HG03342 (cell line): ENCODE data around the gene MOV10L1.

ENCODE experiments used
- ATAC-seq: cut with Tn5 transposase; IDR thresholded peaks from one replicate; pipeline ENCODE4 v1.9.1; 2021; ENCODE audit warnings: mild to moderate bottlenecking, moderate library complexity; ENCODE audit not compliant: unreplicated experiment

The MOV10L1 gene

GRCh38 chr22:50101870-50102565, 12.2 kb downstream of the MOV10L1 start:
- no peak for ATAC-seq

- no peak for ATAC-seq
Measured at GRCh38 chr22:50102946-50103345, 13.1 kb downstream of the MOV10L1 start.

GRCh38 chr22:50104141-50104544, 14.3 kb downstream of the MOV10L1 start:
- ATAC-seq = no peak

- no peak for ATAC-seq
Measured at GRCh38 chr22:50105208-50106100, 15.6 kb downstream of the MOV10L1 start.

- no peak for ATAC-seq
Measured at GRCh38 chr22:50107529-50107928, 17.7 kb downstream of the MOV10L1 start.

GRCh38 chr22:50111056-50111455, 21.2 kb downstream of the MOV10L1 start:
- no peak for ATAC-seq

DNA sequence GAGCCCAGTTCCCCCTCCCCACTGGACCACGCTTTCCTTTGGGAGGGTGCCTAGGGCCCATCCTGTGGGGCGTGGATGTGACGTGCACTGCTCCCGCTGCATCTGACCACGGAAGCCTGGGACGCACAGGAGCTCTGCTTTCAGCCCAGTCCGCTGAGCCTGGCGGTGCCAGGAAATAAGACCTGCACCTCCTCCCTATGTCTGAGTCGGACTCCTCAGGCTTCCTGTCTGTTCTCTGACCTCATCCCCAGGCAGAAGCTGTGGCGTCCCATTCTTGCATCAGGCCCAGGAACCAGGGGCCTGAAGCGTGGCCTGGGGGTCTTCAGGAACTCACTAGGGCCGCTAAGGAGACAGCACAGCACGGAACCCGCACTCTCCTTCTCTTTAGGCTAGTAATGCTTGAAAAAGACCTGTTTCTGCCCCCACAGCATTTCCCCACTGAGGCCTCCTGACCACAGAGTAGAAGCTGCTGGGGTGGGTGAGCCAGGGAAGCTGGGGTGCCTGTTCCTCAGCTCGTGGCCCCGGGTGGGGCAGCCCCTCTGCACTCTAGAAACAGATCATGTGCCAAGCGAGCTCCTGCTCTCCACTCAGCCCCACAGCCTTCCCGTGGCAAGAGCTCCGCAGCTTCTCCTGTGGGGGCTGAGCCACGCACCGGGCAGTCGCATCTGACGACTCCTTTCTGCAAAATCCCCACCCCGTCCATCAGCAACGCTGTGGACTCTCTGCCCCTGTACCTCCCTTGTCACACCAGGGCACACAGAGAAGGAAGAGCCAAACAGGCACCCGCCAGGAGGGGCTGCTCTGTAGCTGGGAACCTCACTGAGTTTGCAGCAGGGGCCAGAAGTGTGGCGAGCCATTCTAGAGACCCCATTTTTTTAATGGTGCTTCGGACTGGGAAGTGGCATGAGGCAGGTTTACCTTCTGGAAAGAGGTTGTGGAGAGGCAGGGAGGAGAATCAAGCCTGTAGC, 22.6 kb downstream of the MOV10L1 start:
- ATAC-seq = no peak

- no peak for ATAC-seq
Measured at GRCh38 chr22:50114221-50115021, 24.6 kb downstream of the MOV10L1 start.

GRCh38 chr22:50115693-50116092, 25.9 kb downstream of the MOV10L1 start:
- ATAC-seq = no peak

DNA sequence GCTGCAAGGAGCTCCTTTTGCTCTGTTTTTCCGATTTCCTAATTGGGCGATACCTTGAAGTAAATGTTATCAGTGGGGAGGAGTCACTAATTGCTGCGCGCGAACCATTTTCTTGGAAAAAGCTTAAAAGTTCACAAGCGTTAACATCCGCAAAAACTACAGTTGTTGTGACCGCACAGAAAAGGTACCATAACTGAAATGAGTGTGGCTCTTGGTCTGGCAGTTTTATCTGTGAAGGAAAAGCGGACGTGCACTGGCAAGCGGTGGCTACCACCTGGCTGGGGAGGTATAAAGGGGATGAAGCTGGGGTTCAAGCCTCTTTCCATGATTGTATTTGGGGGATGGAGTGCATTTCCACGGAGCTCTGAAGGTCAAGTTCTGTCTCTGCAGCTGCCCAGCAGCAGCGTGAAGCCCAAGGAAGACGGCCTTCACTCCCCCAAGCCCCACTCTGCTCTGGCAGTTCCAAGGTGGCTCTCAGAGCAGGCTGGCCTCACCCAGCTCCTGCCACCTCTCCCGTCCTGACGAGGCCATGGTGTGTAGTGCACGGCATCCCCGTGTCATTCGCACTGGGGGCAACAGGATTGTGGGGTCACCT, 27.5 kb downstream of the MOV10L1 start:
- no peak for ATAC-seq

DNA sequence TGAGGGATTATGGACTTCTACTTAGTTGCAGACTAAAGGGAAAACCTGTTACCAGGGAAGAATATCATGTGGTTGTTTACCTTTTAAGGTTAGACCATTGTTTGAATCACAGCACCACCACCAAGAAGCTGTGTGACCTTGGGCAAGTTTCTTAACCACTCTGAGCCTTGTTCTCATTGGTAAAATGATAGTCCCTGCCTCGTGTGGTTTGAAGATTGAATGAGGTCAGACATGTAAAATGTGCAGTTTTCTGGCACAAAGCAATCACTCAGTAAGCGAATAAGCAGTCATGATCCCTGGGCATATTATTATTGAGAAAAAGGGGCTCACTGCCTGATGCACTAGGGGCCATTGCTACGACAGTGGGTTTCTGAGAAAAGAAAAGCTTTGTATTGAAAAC, 28.3 kb downstream of the MOV10L1 start:
- no peak for ATAC-seq

- ATAC-seq = no peak
Measured at GRCh38 chr22:50118557-50119168, 28.9 kb downstream of the MOV10L1 start.

DNA sequence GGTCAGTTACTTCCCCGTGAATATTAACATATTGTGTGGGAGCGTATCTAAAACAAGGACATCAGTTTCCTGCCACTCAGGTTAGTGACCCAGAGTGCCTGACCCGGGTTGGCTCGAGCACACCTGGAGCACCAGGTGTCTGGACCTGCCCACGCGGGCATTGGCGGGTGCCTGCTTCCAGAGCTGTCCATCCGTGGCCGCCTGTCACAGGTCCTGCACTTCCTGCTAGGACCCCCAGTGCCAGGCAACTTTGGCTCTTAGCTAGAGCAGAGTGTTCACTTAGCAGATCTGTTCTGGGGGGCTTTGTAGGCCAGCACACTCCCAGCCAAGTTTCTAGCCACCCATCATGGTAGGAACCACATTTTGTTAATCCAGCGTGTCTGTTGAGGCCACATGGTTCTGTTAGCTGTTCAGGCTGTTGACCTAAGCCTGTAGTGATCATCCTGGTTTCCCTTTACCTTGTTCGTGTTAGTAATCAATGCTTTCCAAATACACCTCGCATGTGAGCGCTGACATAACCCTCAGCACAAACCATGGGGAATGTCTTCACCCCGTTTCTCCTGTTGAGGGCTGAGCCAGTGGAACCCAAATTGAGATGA, 29.5 kb downstream of the MOV10L1 start:
- ATAC-seq = no peak

DNA sequence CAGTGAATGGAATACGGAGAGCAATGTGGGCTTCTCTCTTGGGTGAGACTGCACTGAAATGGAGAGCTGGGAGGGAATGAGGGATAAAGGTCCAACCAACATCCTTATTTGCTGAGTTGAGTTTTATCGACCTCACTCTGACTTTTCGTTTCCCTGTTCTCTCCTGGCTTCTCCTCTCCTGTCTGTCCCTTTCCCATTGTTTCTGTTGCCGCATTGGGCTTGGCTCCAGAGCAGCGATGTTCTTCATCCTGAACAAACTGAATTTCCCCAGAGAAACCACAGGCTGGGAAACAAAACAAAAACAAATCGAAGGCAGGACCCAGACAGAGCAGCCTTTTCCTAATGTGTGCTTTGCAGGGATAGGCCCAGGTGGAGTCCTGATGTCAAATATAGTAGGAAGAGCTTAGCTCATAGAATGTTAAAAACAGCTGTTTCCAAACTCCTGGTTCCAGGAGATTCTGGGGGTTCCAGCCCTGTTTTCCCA, 30.0 kb downstream of the MOV10L1 start:
- no peak for ATAC-seq

- no peak for ATAC-seq
Measured at GRCh38 chr22:50121202-50121740, 31.5 kb downstream of the MOV10L1 start.

- no peak for ATAC-seq
Measured at GRCh38 chr22:50123119-50123518, 33.3 kb downstream of the MOV10L1 start.

GRCh38 chr22:50125029-50125428, 35.2 kb downstream of the MOV10L1 start:
- ATAC-seq = no peak

DNA sequence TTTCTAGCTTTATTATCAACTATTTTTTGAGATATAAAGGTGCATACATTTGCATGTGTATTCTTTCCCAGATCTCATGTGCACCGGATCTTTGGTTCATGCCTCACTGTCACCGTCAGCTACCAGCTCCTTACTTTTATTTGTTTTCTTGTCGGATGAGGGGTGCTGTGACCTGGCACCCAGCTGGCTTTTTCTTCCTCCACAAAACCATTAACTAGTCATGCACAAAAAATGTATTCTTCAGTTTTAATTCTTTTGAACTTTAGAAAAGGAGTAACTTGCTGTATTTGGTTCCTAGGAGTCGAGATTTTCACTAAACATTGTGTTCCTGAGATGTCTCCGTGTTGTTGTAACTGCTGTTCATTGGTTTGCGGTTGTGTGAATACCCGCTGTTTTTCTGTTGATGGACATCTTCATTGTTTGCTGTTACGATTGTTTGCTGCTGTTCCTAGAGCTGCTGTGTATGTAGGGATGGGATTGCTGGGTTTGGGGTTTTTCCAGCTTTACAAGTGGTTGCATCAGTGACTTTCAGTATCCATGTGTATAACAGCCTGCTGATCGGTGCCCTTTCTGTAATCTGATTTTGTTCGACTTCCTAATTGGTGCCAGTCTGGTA, 39.4 kb downstream of the MOV10L1 start:
- ATAC-seq = no peak
